ENCODE data around the gene GPR39. TPM values are rescaled to one million over a fixed set of nuclear protein-coding genes. Genes with fewer than 3 reads are reported as not detected.

GPR39 gene
- total RNA-seq, 4 donors from 2014 or later = 9.1 to 38.5 (median 25.9) TPM

- peaks cover 0 to 9% (median 0%) of the 10 kb centered on the region in 4 donors for H3K4me1 ChIP-seq
Measured at GRCh38 chr2:132664096-132664495, 247.5 kb downstream of the GPR39 start.

GRCh38 chr2:132665401-132666140, 249.0 kb downstream of the GPR39 start:
- H3K27me3 ChIP-seq = peaks cover 0 to 6% of the 10 kb centered on the region in 2 donors
- TF ChIP-seq, protein P1, sequence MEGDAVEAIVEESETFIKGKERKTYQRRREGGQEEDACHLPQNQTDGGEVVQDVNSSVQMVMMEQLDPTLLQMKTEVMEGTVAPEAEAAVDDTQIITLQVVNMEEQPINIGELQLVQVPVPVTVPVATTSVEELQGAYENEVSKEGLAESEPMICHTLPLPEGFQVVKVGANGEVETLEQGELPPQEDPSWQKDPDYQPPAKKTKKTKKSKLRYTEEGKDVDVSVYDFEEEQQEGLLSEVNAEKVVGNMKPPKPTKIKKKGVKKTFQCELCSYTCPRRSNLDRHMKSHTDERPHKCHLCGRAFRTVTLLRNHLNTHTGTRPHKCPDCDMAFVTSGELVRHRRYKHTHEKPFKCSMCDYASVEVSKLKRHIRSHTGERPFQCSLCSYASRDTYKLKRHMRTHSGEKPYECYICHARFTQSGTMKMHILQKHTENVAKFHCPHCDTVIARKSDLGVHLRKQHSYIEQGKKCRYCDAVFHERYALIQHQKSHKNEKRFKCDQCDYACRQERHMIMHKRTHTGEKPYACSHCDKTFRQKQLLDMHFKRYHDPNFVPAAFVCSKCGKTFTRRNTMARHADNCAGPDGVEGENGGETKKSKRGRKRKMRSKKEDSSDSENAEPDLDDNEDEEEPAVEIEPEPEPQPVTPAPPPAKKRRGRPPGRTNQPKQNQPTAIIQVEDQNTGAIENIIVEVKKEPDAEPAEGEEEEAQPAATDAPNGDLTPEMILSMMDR (IDR thresholded peaks at IDR 0.05) = no peak
- no peak for TF ChIP-seq POLR2A (IDR thresholded peaks at IDR 0.05)
- DNase-seq = no peak
- H3K4me3 ChIP-seq = no peak overlapping the region
- no peaks in the 10 kb centered on the region for H3K9me3 ChIP-seq
- no peak overlapping the region for H3K27ac ChIP-seq
- peaks cover 0 to 21% (median 0%) of the 10 kb centered on the region in 4 donors for H3K4me1 ChIP-seq
- no peaks in the 10 kb centered on the region for H3K36me3 ChIP-seq

More at GRCh38 chr2:132664096-132664495, 247.5 kb downstream of the GPR39 start:
- H3K27me3 ChIP-seq = peaks cover 0 to 6% of the 10 kb centered on the region in 2 donors
- H3K9me3 ChIP-seq = no peaks in the 10 kb centered on the region
- no peak overlapping the region for H3K27ac ChIP-seq
- H3K36me3 ChIP-seq = no peaks in the 10 kb centered on the region
- DNase-seq = no peak
- no peak overlapping the region for H3K4me3 ChIP-seq
- TF ChIP-seq, protein P1 (IDR thresholded peaks at IDR 0.05) = no peak
- TF ChIP-seq POLR2A (IDR thresholded peaks at IDR 0.05) = no peak

DNA sequence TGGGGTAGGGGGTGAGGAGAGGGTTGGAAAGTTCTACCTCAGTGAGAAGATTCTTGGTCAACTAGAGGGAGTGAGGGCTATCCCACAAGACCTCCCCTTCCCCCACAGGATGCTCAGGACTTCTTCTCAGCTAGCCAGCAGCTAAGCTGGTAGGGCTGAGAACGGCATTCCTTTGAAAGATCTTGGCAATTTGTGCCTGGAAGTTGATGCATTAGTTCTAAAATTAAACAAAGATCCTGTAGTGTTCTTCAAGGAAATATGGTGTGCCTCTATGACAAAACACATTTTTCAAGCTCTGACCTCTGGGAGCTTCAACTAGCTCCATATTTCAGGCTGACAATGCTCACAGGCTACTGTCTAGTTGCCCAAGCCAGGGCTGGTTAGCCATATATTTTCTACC, 251.1 kb downstream of the GPR39 start:
- Histone ChIP-seq H3K4me3 (no peak overlapping the region), H3K27me3 (peaks cover 0 to 6% of the 10 kb centered on the region in 2 donors), H3K9me3 (no peaks in the 10 kb centered on the region), H3K27ac (no peak overlapping the region), H3K4me1 (peaks cover 0 to 31% (median 0%) of the 10 kb centered on the region in 4 donors), H3K36me3 (no peaks in the 10 kb centered on the region)
- no peak for TF ChIP-seq POLR2A (IDR thresholded peaks at IDR 0.05)
- TF ChIP-seq, protein P1 (IDR thresholded peaks at IDR 0.05) = no peak
- DNase-seq = no peak

GRCh38 chr2:132668189-132668823, 251.7 kb downstream of the GPR39 start:
- DNase-seq = no peak
- Histone ChIP-seq H3K4me3 (no peak overlapping the region), H3K27me3 (peaks cover 0 to 6% of the 10 kb centered on the region in 2 donors), H3K9me3 (no peaks in the 10 kb centered on the region), H3K27ac (no peak overlapping the region), H3K36me3 (no peaks in the 10 kb centered on the region), H3K4me1 (peaks cover 0 to 31% (median 0%) of the 10 kb centered on the region in 4 donors)
- TF ChIP-seq, protein P1 (IDR thresholded peaks at IDR 0.05) = no peak
- TF ChIP-seq POLR2A (IDR thresholded peaks at IDR 0.05) = no peak

DNA sequence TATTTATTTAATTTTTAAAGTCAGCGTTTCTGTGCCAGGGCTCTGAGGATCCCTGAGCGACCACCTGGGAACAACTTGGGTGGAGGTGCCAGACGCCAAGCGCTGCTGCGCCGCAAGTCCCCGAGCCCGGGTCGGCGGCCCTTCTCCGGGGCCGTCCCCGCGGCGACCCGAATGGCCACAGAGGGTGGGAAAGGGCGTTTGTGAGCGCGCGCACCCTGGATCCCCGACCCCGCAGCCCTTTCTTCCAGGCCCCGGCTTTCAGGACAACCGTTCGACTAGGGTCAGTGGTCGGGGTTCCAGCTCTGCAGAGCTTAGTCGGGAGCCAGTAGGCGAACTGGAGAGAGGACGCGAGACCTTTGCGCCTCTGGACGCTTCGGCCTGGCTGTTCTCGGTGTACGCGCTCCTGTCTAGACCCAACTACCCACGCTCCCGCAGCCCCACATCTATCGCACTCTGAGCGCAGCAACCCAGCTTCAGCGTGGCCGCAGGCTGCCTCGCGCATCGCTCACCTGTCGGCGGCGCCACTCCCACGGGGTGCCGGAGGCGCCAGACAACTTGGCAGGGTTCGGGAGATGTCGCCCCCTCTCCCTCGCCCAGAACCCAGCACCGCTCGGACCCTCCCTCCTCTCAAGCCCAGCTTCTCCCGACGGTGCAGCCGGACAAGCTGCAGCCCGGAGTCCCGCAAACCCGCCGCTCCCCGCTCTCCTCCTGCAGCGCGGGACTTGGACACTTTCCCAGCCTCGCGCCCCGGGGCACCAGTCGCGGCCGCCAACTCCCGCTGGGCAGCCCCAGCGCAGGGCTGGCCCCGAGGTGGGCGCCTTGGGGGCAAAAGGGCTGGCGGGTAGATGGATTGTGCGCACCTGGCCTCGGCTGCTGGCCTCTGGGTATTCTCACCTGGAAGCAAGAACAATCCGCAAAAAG, 252.6 kb downstream of the GPR39 start:
- Histone ChIP-seq H3K27ac (no peak overlapping the region), H3K4me1 (peaks cover 0 to 31% (median 0%) of the 10 kb centered on the region in 4 donors), H3K36me3 (no peaks in the 10 kb centered on the region), H3K4me3 (peak overlapping the region; percentile 3 to 53 (median 40)), H3K27me3 (peaks cover 0 to 6% of the 10 kb centered on the region in 2 donors), H3K9me3 (no peaks in the 10 kb centered on the region)
- TF ChIP-seq POLR2A (IDR thresholded peaks at IDR 0.05) = no peak
- TF ChIP-seq, protein P1 (IDR thresholded peaks at IDR 0.05) = no peak
- no peak for DNase-seq

Measured in Peyer's patch (tissue), 4 donors.